GM21515 (cell line): ENCODE results near the gene IQGAP1.

Experiments used
- ATAC-seq: cut with Tn5 transposase; IDR thresholded peaks from one replicate; pipeline ENCODE4 v1.9.1; 2021; ENCODE audit not compliant: unreplicated experiment

IQGAP1 gene

DNA sequence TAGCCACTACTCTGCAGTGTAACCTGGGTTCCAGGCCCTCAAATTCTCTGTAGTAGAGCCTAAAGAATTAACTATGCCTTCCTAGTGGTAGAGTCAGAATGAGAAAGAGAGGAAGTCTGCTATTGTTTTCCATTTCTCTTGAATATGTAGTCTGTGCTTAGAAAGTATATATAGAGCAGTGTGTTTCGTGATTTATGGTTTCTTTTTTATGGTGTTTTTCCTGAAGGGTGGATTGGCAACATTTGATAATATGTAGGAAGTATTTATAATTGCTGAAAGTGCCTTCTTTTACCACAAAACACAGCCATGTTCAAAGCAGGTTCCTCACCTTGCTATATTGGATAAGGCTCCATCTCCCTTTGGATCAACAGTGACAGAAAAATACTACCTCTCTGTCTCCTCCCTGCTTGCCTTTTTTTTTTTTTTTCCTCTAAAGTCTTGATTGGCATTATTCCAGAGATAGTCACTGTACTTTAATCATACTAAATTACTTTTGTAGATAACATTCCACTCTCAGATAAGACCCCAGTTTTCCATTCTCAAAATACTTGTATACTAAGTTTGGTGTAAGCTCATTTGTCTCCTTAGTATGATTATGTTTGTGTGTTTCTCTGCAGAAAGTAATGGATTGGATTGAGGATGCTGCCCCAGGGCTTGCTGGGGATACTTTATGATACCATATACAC lies 47.8 kb downstream of the IQGAP1 start:
- ATAC-seq: no peak

- ATAC-seq: no peak
These were observed 48.9 kb downstream of the IQGAP1 start for GRCh38 chr15:90436952-90437351.

DNA sequence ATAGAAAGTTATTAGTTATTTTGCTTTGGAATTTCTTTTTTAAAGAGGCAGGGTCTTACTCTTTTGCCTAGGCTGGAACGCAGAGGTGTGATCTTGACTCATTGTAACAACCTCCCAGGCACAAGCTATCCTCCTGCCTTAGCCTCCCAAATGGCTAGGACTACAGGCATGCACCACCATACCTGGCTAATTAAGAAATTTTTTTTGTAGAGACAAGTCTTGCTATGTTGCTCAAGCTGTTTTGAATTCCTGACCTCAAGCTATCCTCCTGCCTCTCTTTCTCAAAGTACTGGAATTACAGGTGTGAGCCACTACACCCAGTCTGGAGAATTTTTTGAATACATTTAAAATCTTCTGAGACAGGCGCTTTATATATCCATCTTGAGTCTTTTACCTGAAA lies 49.5 kb downstream of the IQGAP1 start:
- ATAC-seq: no peak

GRCh38 chr15:90439946-90440345 lies 51.9 kb downstream of the IQGAP1 start:
- no peak for ATAC-seq

- ATAC-seq: no peak
These were observed 53.0 kb downstream of the IQGAP1 start for GRCh38 chr15:90441027-90441426.

DNA sequence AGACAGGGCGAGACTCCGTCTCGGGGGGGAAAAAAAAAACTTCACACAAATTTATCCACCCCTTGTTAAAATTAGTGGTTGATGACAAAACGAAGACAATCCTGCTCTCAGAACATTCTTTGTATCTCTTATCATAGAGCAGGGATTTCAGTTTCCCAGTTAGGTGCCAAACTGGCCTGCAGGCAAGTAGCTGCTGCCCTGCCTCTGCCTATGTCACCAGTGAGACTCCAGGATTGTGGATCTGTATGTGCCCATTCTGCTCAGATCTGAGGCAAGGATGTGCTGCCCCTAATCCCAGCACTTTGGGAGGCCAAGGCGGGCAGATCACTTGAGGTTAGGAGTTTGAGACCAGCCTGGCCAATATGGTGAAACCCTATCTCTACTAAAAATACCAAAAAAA lies 54.4 kb downstream of the IQGAP1 start:
- ATAC-seq: no peak

GRCh38 chr15:90449206-90449735 lies 61.2 kb downstream of the IQGAP1 start:
- no peak for ATAC-seq

- ATAC-seq: no peak
These were observed 63.2 kb downstream of the IQGAP1 start for GRCh38 chr15:90451053-90451850.

DNA sequence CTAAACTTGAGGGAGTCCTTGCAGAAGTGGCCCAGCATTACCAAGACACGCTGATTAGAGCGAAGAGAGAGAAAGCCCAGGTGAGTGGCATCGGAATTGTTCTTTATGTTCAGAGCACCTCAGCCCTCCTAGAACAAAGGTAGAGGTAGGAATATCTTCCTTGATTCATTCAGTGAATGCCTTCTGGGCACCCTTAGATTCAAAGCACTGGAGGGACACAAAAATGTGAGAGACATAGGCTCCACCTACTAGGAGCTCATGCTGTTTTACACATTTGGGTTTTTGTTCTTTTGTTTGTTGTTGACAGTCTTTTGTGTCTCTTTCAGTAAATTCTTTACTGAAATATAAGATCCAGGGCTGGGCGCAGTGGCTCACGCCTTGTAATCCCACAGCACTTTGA lies 68.2 kb downstream of the IQGAP1 start:
- ATAC-seq: no peak

DNA sequence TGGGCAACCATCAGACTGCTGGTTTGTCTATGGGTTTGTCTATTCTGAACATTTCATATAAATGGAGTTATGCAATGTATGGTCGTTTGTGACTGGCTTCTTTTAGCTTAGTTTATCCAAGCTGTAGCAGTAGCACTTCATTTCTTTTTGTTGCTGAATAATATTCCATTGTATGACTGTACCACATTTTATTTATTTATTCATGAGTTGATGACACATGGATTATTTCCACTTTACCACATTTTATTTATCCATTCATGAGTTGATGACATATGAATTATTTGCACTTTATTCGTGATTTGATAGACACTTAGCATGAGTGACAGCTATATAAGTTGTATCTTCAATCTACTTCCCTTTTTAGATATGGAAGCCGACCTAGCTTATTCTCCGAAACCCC lies 70.0 kb downstream of the IQGAP1 start:
- ATAC-seq: no peak

- ATAC-seq: no peak
These were observed 71.3 kb downstream of the IQGAP1 start for GRCh38 chr15:90459368-90459767.

DNA sequence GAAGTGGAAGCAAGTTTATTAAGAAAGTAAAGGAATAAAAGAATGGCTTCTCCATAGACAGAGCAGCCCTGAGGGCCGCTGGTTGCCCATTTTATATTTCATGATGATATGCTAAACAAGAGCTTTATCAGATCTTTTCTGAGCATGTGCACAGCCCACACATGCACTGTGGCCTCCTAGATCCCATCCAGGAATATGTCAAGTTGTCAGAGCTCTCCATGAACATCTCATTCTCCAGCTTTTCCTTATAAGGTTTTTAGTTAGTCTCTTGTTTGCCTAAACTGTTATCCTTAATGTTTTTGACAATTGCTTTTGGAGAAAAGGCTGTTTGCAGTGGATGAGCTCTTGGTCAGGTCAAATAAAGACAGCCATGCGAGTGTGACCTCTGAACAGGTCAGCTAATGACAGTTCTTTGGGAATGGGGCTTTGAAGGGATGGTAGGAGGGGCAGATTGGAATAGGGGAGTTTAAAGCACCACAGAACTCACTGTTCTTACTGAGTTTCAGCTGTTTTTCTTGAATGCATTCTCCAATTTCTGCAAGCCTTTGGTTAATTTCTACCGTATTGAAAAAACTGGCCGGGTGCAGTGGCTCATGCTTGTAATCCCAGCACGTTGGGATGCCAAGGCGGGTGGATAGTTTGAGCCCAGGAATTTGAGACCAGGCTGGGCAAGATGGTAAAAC lies 72.2 kb downstream of the IQGAP1 start:
- no peak for ATAC-seq

DNA sequence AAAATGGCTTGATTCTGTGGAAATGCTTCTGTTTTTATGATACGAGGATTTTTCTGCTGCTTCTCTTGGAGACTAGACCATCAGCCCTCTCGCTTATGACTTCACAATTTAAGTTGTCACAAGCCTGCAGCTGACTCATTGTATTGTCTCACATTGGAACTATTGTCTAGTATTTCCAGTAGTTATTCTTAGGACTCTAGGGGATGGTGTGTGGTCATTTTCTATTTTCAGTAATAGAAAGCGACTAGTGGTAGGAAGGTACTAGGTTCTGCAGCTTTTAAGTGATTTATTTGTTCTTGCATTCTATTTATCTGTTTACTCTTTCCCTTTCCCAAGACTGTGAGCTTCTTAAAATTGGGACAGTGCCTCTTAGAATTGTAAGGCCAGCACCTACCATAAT lies 75.3 kb downstream of the IQGAP1 start:
- no peak for ATAC-seq

- ATAC-seq: no peak
These were observed 77.3 kb downstream of the IQGAP1 start for GRCh38 chr15:90465140-90465929.

DNA sequence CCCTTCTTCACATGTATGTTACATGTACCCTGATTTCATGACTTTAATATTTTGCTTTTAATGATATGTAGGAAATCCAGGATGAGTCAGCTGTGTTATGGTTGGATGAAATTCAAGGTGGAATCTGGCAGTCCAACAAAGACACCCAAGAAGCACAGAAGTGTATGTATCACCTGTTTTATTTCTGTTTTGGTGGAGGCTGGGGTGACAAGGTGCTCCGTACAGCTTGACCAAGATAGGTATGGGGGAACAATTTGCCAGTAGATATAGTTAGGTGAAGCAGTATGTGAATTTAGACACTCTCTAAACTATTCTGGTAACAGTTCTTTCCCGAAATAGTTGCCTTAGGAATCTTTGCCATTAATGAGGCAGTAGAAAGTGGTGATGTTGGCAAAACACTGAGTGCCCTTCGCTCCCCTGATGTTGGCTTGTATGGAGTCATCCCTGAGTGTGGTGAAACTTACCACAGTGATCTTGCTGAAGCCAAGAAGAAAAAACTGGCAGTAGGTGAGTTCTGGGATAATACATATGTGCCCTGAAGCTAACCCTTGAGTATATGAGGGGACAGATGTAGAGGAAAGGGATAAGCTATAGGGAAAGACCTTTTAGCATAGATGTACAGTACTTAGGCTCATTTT lies 78.0 kb downstream of the IQGAP1 start:
- no peak for ATAC-seq

DNA sequence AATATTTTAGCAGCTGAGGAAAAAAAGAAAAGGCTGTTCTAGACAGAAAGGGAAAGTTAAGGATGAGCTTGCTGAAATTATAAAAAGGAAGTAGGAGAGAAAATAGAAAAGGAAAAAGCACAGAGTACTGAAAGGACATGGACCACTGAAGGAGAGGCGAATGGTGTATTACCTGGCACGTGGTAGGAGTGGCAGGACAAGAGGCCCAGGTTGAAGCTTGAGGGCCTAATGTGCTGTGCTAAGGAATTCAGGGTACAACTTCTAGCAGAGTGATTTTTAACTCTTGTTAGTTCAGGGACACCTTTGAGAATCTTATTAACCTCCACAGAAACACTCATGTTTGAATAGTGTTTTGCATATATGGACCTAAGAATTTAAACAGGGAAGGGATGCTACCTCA lies 81.7 kb downstream of the IQGAP1 start:
- ATAC-seq: no peak

GRCh38 chr15:90470453-90470852 lies 82.4 kb downstream of the IQGAP1 start:
- no peak for ATAC-seq

- no peak for ATAC-seq
These were observed 83.1 kb downstream of the IQGAP1 start for GRCh38 chr15:90471126-90471525.

DNA sequence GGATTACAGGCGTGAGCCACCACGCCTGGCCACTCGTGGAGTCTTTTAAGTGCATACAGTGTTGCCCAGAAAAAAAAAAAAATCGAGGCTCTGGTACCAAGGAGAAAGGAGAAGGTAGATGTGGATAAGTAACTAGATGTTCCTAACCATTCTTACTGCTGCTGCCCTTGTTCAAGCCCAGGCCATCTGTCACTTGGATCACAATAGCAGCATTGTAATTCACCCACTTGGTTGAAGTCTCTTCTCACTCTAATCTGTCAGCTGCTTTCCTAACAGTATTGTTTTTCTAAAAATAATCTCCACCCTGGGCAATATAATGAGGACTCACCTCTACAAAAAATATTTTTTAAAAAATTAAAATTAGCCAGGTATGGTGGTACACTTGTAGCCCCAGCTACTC lies 83.7 kb downstream of the IQGAP1 start:
- no peak for ATAC-seq

DNA sequence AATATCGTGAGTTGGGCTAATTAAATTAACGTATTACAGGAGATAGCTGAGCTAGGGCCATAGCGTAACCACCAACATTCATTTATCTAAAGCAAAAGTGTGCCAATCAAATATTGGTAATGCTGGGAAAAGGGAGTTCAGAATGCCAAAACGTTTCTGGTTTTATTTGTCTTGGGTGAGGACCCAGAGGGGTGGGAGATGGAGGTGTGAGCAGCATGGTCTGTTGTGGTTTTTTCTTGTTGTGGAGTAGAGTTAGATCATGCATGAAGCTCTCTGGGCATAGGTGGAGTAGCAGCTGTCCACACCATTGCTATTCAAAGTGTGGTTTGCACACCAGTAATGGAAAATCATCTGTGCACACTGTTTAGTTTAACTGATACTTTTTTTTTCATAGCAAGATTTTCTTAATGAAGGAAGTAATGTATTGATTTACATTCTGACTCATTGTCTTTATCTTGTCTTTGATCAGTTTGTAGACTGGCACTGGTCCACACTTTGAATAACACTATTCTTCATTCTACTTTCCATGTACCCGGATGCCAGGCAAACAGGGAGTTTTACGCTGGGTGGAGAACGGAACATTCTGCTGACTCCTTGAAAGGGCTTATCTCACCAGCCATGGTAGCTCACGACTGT lies 90.9 kb downstream of the IQGAP1 start:
- no peak for ATAC-seq
